ENCODE measurements around the gene TBCCD1. TPM values are rescaled to one million over a fixed set of nuclear protein-coding genes. Genes with fewer than 3 reads are reported as not detected.
A peak's percentile ranks its signal among the peaks of the same experiment; 100 is the strongest.

TBCCD1 gene
- polyA plus RNA-seq, 1 donor (not counting 4 experiments of a cell fraction or from before 2014, with no cell fraction given) = 15.8 TPM

GRCh38 chr3:186566772-186567071 lies 417 bp downstream of the TBCCD1 start:
- Histone ChIP-seq H3K4me1 (ENCODE audit: control insufficient read depth, extremely low read depth, insufficient read depth, low read length) (peaks cover 14% of the 10 kb centered on the region), H3K79me2 (ENCODE audit: control insufficient read depth, insufficient read depth, low read length) (peaks cover 30% of the 10 kb centered on the region)

GRCh38 chr3:186564586-186564985 lies 2.6 kb downstream of the TBCCD1 start:
- peaks cover 7% of the 10 kb centered on the region for H3K4me1 ChIP-seq (ENCODE audit: control insufficient read depth, extremely low read depth, insufficient read depth, low read length)
- H2AFZ ChIP-seq (ENCODE audit: control insufficient read depth, low read length) = no peak overlapping the region
- dilution Hi-C loops (cut with MboI; ENCODE audit: extremely low pct_ligation_motif_present, low sequenced_read_pairs) = no loop called here
- no peaks in the 10 kb centered on the region for H3K27me3 ChIP-seq (ENCODE audit: control insufficient read depth, extremely low read depth, insufficient read depth, low read length)
- TF ChIP-seq CTCF (optimal IDR thresholded peaks at IDR 0.05 in 1 of 3, IDR thresholded peaks at IDR 0.05 in 1 of 3, conservative IDR thresholded peaks at IDR 0.05 in 1 of 3; ENCODE audit: extremely low read depth in 1 of 3, insufficient read depth in 2 of 3, low read length in 3 of 3) (no peak), EZH2 (IDR thresholded peaks at IDR 0.05; ENCODE audit: low read length) (no peak)
- no peak overlapping the region for H3K4me3 ChIP-seq (ENCODE audit: control insufficient read depth in 2 of 3, extremely low read depth in 1 of 3, insufficient read depth in 2 of 3, low read depth in 1 of 3, low read length in 3 of 3)
- H3K9me3 ChIP-seq (ENCODE audit: control insufficient read depth, low read depth, low read length) = no peaks in the 10 kb centered on the region
- FAIRE-seq (no peak), DNase-seq (ENCODE audit: low read depth, low spot score) (no peak)
- peaks cover 2% of the 10 kb centered on the region for H3K9me1 ChIP-seq (ENCODE audit: control insufficient read depth, extremely low read depth, insufficient read depth, low read length)
- H3K27ac ChIP-seq (ENCODE audit: control insufficient read depth, insufficient read depth, low read length) = no peak overlapping the region
- no peaks in the 10 kb centered on the region for H4K20me1 ChIP-seq (ENCODE audit: control insufficient read depth, extremely low read depth, insufficient read depth, low read length)
- no peak overlapping the region for H3K9ac ChIP-seq (ENCODE audit: control insufficient read depth, extremely low read depth, insufficient read depth, low read length)
- peaks cover 22% of the 10 kb centered on the region for H3K79me2 ChIP-seq (ENCODE audit: control insufficient read depth, insufficient read depth, low read length)
- H3K4me2 ChIP-seq (ENCODE audit: control insufficient read depth, extremely low read depth, insufficient read depth, low read depth, low read length) = no peak overlapping the region
- H3K36me3 ChIP-seq (ENCODE audit: control insufficient read depth in 2 of 2, extremely low read depth in 1 of 2, insufficient read depth in 2 of 2, low read length in 2 of 2) = peaks cover 2 to 5% of the 10 kb centered on the region in 2 experiments

More at GRCh38 chr3:186566772-186567071, 417 bp downstream of the TBCCD1 start:
- DNase-seq (ENCODE audit: low read depth, low spot score) = no peak
- TF ChIP-seq EZH2 (IDR thresholded peaks at IDR 0.05; ENCODE audit: low read length) (no peak), CTCF (optimal IDR thresholded peaks at IDR 0.05 in 1 of 3, IDR thresholded peaks at IDR 0.05 in 1 of 3, conservative IDR thresholded peaks at IDR 0.05 in 1 of 3; ENCODE audit: extremely low read depth in 1 of 3, insufficient read depth in 2 of 3, low read length in 3 of 3) (no peak)
- Histone ChIP-seq H3K4me2 (ENCODE audit: control insufficient read depth, extremely low read depth, insufficient read depth, low read depth, low read length) (peak overlapping the region; percentile 66), H4K20me1 (ENCODE audit: control insufficient read depth, extremely low read depth, insufficient read depth, low read length) (no peaks in the 10 kb centered on the region), H3K27ac (ENCODE audit: control insufficient read depth, insufficient read depth, low read length) (peak overlapping the region; percentile 88), H2AFZ (ENCODE audit: control insufficient read depth, low read length) (peak overlapping the region; percentile 95), H3K36me3 (ENCODE audit: control insufficient read depth in 2 of 2, extremely low read depth in 1 of 2, insufficient read depth in 2 of 2, low read length in 2 of 2) (peaks cover 2 to 5% of the 10 kb centered on the region in 2 experiments), H3K9ac (ENCODE audit: control insufficient read depth, extremely low read depth, insufficient read depth, low read length) (peak overlapping the region; percentile 91), H3K9me1 (ENCODE audit: control insufficient read depth, extremely low read depth, insufficient read depth, low read length) (peaks cover 2% of the 10 kb centered on the region), H3K27me3 (ENCODE audit: control insufficient read depth, extremely low read depth, insufficient read depth, low read length) (no peaks in the 10 kb centered on the region), H3K4me3 (ENCODE audit: control insufficient read depth in 2 of 3, extremely low read depth in 1 of 3, insufficient read depth in 2 of 3, low read depth in 1 of 3, low read length in 3 of 3) (peak overlapping the region; percentile 82 to 94 (median 84)), H3K9me3 (ENCODE audit: control insufficient read depth, low read depth, low read length) (no peaks in the 10 kb centered on the region)
- dilution Hi-C loops (cut with MboI; ENCODE audit: extremely low pct_ligation_motif_present, low sequenced_read_pairs) = no loop called here
- FAIRE-seq = no peak
